Liver (tissue), 9 donors: ENCODE measurements around the gene ZNF865. TPM values are rescaled to one million over a fixed set of nuclear protein-coding genes. Genes with fewer than 3 reads are reported as not detected.

Experiments
- DNase-seq: peaks from one replicate; pipeline ENCODE4 v3.0.0-alpha.2; 2017; ENCODE audit warnings: low spot score
- H3K27ac ChIP-seq, 2 donors: one replicate each; pipeline ENCODE4 v1.7.0; 2013; ENCODE audit warnings: inconsistent platforms in 2 of 2, low read length in 2 of 2, control low read depth in 1 of 2, low read depth in 1 of 2, mild to moderate bottlenecking in 1 of 2
- H3K27me3 ChIP-seq, 4 donors: one replicate each; pipeline versions ENCODE4 v1.6.1 to v1.7.0; 2013; ENCODE audit warnings: low read length in 3 of 4, inconsistent platforms in 1 of 4, mild to moderate bottlenecking in 1 of 4, moderate library complexity in 1 of 4; ENCODE audit not compliant: control insufficient read depth in 4 of 4, insufficient read depth in 4 of 4
- H3K36me3 ChIP-seq, 4 donors: one replicate each; pipeline versions ENCODE4 v1.6.1 to v1.7.0; 2013; ENCODE audit warnings: low read length in 3 of 4, mild to moderate bottlenecking in 3 of 4, low read depth in 1 of 4, moderate library complexity in 1 of 4; ENCODE audit not compliant: control insufficient read depth in 4 of 4, insufficient read depth in 3 of 4
- H3K4me1 ChIP-seq, 4 donors: one replicate each; pipeline versions ENCODE4 v1.6.1 to v1.7.0; 2013; ENCODE audit warnings: low read length in 3 of 4, mild to moderate bottlenecking in 3 of 4, moderate library complexity in 1 of 4; ENCODE audit not compliant: control insufficient read depth in 4 of 4, insufficient read depth in 4 of 4
- H3K4me3 ChIP-seq, 3 donors: one replicate each; pipeline versions ENCODE4 v1.6.1 to v1.7.0; 2013; ENCODE audit warnings: low read length in 3 of 3, control low read depth in 1 of 3, low read depth in 1 of 3, mild to moderate bottlenecking in 1 of 3
- H3K9ac ChIP-seq, 2 donors: one replicate each; pipeline ENCODE4 v1.7.0; 2013; ENCODE audit warnings: low read length in 2 of 2, mild to moderate bottlenecking in 2 of 2, moderate library complexity in 2 of 2, control low read depth in 1 of 2, low read depth in 1 of 2
- H3K9me3 ChIP-seq, 4 donors: one replicate each; pipeline versions ENCODE4 v1.6.1 to v1.7.0; 2013; ENCODE audit warnings: low read length in 3 of 4; ENCODE audit not compliant: control insufficient read depth in 4 of 4
- EGR1 ChIP-seq, 2 donors: IDR thresholded peaks; 2 replicates each; pipeline ENCODE4 v1.6.1; 2016 to 2018; ENCODE audit warnings: antibody characterized with exemption in 2 of 2, low read depth in 2 of 2
- FOXA1 ChIP-seq: IDR thresholded peaks from 2 replicates; pipeline ENCODE4 v1.6.1; 2016; ENCODE audit warnings: antibody characterized with exemption
- FOXA2 ChIP-seq: IDR thresholded peaks from 2 replicates; pipeline ENCODE4 v1.6.1; 2016; ENCODE audit warnings: antibody characterized with exemption
- GABPA ChIP-seq, 2 donors: IDR thresholded peaks in 1 of 2; conservative IDR thresholded peaks in 1 of 2; 2 replicates each; pipeline ENCODE4 v1.6.1; 2016; ENCODE audit warnings: antibody characterized with exemption in 2 of 2, mild to moderate bottlenecking in 1 of 2, moderate library complexity in 1 of 2
- HNF4A ChIP-seq, 2 donors: conservative IDR thresholded peaks; 2 replicates each; pipeline ENCODE4 v1.6.1; 2016; ENCODE audit warnings: antibody characterized with exemption in 2 of 2, mild to moderate bottlenecking in 2 of 2
- HNF4G ChIP-seq: IDR thresholded peaks from 2 replicates; pipeline ENCODE4 v1.6.1; 2016; ENCODE audit warnings: antibody characterized with exemption
- JUND ChIP-seq, 2 donors: IDR thresholded peaks; 2 replicates each; pipeline ENCODE4 v1.6.1; 2016; ENCODE audit warnings: antibody characterized with exemption in 2 of 2
- NR2F2 ChIP-seq: IDR thresholded peaks from 2 replicates; pipeline ENCODE4 v1.6.1; 2016; ENCODE audit warnings: antibody characterized with exemption
- RAD21 ChIP-seq, 2 donors: IDR thresholded peaks; 2 replicates each; pipeline ENCODE4 v1.6.1; 2016; ENCODE audit warnings: antibody characterized with exemption in 2 of 2, mild to moderate bottlenecking in 2 of 2
- RXRA ChIP-seq, 2 donors: IDR thresholded peaks; 2 replicates each; pipeline ENCODE4 v1.6.1; 2017 to 2018; ENCODE audit warnings: antibody characterized with exemption in 2 of 2, mild to moderate bottlenecking in 1 of 2
- SP1 ChIP-seq: IDR thresholded peaks from 2 replicates; pipeline ENCODE4 v1.6.1; 2018; ENCODE audit warnings: antibody characterized with exemption, mild to moderate bottlenecking
- TAF1 ChIP-seq: conservative IDR thresholded peaks from 2 replicates; pipeline ENCODE4 v1.6.1; 2016; ENCODE audit warnings: antibody characterized with exemption, mild to moderate bottlenecking
- YY1 ChIP-seq: IDR thresholded peaks from 2 replicates; pipeline ENCODE4 v1.6.1; 2016; ENCODE audit warnings: antibody characterized with exemption, mild to moderate bottlenecking
- WGBS: extraction: QIAGEN DNeasy Blood & Tissue Kit; methylation state at CpG from one replicate; pipeline ENCODE4 v1.1.7; 2013; 5-methylcytosine and 5-hydroxymethylcytosine counted together
- polyA plus RNA-seq, 2 donors: library from polyadenylated mRNA; stranded (reverse) in 1 of 2; unstranded in 1 of 2; fragments of 200-250 nt in 1 of 2; fragments of >200 nt in 1 of 2; fragmentation: Nextera tagmentation in 1 of 2; extraction: Ambion mirVana in 1 of 2; gene quantifications; one replicate each; pipeline versions ENCODE4 v1.2.1 to v1.2.3, GENCODE V29; 2013 to 2015
- total RNA-seq, 2 donors: library from RNA; depleted of rRNA; stranded (reverse); fragments of >200 nt; gene quantifications; one replicate each; pipeline ENCODE4 v1.2.3, GENCODE V29; 2014
- TF ChIP-seq, protein P1 (sequence below): fragments of 150-350 bp; IDR thresholded peaks from 2 replicates; pipeline ENCODE4 v1.5.1; 2017; ENCODE audit warnings: improper control_type of control experiment, low read depth, low read length; ENCODE audit not compliant: missing input control
- TF ChIP-seq, protein P2 (sequence below): IDR thresholded peaks from 2 replicates; pipeline ENCODE4 v1.6.1; 2016; ENCODE audit warnings: antibody characterized with exemption
- TF ChIP-seq, protein P3 (sequence below): IDR thresholded peaks from 2 replicates; pipeline ENCODE4 v1.6.1; 2016; ENCODE audit warnings: antibody characterized with exemption, mild to moderate bottlenecking
- TF ChIP-seq, protein P4 (sequence below): IDR thresholded peaks from 2 replicates; pipeline ENCODE4 v1.6.1; 2016; ENCODE audit warnings: antibody characterized with exemption
- TF ChIP-seq, protein P5 (sequence below): IDR thresholded peaks from 2 replicates; pipeline ENCODE4 v1.6.1; 2016; ENCODE audit warnings: antibody characterized with exemption
- donor health status: healthy.
- donor health status: healthy.
- donor health status: healthy.
- donor health status: healthy.
- donor health status: healthy.

The ZNF865 gene
- total and polyA plus RNA-seq, 4 donors: 0.38 to 3.1 (median 1.6) TPM

DNA sequence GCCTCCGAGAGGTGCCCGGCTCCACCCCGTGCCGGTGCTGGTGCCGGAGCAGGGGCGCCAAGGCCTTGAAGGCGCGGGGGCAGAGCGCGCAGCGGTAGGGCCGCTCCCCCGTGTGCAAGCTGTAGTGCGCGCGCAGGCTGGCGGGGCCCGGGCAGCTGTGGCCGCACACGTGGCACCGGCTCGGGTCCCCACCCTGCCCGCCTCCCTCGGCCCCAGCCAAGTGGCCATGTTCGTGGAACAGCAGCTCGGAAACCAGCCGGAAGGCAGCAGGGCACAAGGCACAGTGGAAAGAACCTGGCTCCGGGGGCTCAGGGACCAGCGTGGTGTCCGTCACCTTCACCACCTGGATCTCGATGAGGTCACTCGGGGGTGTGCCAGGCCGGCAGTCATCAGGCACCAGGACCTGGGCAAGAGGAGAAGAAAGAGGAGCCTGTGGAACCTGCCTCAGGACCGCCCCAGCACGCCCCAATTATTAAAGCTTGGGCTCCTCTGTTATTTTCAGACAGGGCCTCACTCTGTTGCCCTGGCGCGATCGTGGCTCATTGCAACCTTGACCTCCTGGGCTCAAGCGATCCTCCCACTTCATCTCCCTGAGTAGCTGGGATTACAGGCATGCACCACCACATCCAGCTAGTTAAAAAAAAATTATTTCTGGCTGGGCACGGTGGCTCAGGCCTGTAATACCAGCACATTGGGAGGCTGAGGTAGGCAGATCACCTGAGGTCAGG, 17.0 kb downstream of the ZNF865 start:
- no peak overlapping the region for H3K27ac ChIP-seq
- H3K9me3 ChIP-seq: no peaks in the 10 kb centered on the region
- no peak overlapping the region for H3K9ac ChIP-seq
- no peak overlapping the region for H3K4me3 ChIP-seq
- no peak for DNase-seq
- TF ChIP-seq GABPA (IDR thresholded peaks at IDR 0.05 in 1 of 2, conservative IDR thresholded peaks at IDR 0.05 in 1 of 2): no peak
- TF ChIP-seq RAD21 (IDR thresholded peaks at IDR 0.05): no peak
- no peak for TF ChIP-seq HNF4G
- TF ChIP-seq HNF4A (conservative IDR thresholded peaks at IDR 0.05): no peak
- TF ChIP-seq, protein P1, sequence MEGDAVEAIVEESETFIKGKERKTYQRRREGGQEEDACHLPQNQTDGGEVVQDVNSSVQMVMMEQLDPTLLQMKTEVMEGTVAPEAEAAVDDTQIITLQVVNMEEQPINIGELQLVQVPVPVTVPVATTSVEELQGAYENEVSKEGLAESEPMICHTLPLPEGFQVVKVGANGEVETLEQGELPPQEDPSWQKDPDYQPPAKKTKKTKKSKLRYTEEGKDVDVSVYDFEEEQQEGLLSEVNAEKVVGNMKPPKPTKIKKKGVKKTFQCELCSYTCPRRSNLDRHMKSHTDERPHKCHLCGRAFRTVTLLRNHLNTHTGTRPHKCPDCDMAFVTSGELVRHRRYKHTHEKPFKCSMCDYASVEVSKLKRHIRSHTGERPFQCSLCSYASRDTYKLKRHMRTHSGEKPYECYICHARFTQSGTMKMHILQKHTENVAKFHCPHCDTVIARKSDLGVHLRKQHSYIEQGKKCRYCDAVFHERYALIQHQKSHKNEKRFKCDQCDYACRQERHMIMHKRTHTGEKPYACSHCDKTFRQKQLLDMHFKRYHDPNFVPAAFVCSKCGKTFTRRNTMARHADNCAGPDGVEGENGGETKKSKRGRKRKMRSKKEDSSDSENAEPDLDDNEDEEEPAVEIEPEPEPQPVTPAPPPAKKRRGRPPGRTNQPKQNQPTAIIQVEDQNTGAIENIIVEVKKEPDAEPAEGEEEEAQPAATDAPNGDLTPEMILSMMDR: no peak
- TF ChIP-seq SP1: no peak
- no peak for TF ChIP-seq JUND (IDR thresholded peaks at IDR 0.05)
- TF ChIP-seq, protein P2, sequence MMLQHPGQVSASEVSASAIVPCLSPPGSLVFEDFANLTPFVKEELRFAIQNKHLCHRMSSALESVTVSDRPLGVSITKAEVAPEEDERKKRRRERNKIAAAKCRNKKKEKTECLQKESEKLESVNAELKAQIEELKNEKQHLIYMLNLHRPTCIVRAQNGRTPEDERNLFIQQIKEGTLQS: no peak
- TF ChIP-seq FOXA1: no peak
- no peak for TF ChIP-seq RXRA (IDR thresholded peaks at IDR 0.05)
- TF ChIP-seq, protein P3, sequence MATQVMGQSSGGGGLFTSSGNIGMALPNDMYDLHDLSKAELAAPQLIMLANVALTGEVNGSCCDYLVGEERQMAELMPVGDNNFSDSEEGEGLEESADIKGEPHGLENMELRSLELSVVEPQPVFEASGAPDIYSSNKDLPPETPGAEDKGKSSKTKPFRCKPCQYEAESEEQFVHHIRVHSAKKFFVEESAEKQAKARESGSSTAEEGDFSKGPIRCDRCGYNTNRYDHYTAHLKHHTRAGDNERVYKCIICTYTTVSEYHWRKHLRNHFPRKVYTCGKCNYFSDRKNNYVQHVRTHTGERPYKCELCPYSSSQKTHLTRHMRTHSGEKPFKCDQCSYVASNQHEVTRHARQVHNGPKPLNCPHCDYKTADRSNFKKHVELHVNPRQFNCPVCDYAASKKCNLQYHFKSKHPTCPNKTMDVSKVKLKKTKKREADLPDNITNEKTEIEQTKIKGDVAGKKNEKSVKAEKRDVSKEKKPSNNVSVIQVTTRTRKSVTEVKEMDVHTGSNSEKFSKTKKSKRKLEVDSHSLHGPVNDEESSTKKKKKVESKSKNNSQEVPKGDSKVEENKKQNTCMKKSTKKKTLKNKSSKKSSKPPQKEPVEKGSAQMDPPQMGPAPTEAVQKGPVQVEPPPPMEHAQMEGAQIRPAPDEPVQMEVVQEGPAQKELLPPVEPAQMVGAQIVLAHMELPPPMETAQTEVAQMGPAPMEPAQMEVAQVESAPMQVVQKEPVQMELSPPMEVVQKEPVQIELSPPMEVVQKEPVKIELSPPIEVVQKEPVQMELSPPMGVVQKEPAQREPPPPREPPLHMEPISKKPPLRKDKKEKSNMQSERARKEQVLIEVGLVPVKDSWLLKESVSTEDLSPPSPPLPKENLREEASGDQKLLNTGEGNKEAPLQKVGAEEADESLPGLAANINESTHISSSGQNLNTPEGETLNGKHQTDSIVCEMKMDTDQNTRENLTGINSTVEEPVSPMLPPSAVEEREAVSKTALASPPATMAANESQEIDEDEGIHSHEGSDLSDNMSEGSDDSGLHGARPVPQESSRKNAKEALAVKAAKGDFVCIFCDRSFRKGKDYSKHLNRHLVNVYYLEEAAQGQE: no peak
- no peak for TF ChIP-seq EGR1 (IDR thresholded peaks at IDR 0.05; ENCODE audit: low read depth in 2 of 2)
- TF ChIP-seq NR2F2: no peak
- TF ChIP-seq, protein P4, sequence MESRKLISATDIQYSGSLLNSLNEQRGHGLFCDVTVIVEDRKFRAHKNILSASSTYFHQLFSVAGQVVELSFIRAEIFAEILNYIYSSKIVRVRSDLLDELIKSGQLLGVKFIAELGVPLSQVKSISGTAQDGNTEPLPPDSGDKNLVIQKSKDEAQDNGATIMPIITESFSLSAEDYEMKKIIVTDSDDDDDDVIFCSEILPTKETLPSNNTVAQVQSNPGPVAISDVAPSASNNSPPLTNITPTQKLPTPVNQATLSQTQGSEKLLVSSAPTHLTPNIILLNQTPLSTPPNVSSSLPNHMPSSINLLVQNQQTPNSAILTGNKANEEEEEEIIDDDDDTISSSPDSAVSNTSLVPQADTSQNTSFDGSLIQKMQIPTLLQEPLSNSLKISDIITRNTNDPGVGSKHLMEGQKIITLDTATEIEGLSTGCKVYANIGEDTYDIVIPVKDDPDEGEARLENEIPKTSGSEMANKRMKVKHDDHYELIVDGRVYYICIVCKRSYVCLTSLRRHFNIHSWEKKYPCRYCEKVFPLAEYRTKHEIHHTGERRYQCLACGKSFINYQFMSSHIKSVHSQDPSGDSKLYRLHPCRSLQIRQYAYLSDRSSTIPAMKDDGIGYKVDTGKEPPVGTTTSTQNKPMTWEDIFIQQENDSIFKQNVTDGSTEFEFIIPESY: no peak
- no peak for TF ChIP-seq YY1
- TF ChIP-seq, protein P5, sequence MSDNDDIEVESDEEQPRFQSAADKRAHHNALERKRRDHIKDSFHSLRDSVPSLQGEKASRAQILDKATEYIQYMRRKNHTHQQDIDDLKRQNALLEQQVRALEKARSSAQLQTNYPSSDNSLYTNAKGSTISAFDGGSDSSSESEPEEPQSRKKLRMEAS: no peak
- TF ChIP-seq FOXA2: no peak
- TF ChIP-seq TAF1: no peak
- peaks cover 0 to 12% (median 7%) of the 10 kb centered on the region in 4 donors for H3K4me1 ChIP-seq
- 93% methylated on average over 40 of the region's 40 CpGs for WGBS
- H3K27me3 ChIP-seq: no peaks in the 10 kb centered on the region
- peaks cover 0 to 4% (median 3%) of the 10 kb centered on the region in 4 donors for H3K36me3 ChIP-seq
